ENCODE results near the gene TRAM1L1.

The TRAM1L1 gene

DNA sequence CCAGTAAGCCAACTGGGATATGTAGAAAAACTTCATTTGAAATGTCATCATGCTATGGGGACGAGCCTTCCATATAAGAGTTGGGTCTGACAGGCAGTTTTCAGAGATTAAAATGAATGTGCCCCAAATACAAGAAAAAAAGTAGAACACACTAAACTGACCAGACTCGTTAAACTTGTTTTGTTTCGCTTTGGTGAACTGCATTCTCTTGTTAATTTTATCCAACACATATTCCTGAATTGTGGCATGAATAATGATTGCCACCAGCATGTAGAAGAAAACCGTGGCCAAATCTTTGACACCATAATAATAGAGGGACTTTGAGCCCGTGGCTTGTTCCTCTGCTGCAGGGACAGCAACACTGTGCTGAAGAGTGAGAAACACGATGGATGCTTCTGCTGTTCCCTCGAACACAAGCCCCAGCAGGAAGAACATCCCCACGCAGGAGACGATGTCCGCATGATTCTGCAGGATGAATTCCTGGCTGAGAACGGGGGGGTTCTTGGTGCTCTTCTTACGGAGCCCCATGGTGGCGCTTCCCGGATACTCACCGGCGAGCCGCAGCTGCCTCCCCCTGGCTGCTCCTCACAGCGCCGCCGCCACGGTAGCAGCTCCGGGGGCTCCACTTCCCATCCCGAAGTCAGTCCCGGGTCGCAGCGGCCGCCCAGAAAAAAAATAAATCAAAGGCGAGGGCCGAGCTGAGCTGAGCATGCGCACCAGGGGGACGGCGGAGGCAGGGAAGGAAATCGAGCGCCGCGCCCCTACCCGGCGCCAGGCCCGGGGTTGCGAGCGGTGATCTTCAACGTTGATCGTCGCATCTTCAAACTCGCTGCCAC, at the start of gene TRAM1L1:
Gene TRAM1L1 (minus strand): TSS at position 711 of the 836 bp plus-strand sequence. CDS start 183 bp downstream, at position 528.
- no peak for TF ChIP-seq ZNF274 (IDR thresholded peaks at IDR 0.05; ENCODE audit: low read depth, low read length)
- peak within 1 kb of the TSS; percentile 53; the same call in 1 of the 2 replicates for H3K4me3 ChIP-seq (ENCODE audit: low read length)

DNA sequence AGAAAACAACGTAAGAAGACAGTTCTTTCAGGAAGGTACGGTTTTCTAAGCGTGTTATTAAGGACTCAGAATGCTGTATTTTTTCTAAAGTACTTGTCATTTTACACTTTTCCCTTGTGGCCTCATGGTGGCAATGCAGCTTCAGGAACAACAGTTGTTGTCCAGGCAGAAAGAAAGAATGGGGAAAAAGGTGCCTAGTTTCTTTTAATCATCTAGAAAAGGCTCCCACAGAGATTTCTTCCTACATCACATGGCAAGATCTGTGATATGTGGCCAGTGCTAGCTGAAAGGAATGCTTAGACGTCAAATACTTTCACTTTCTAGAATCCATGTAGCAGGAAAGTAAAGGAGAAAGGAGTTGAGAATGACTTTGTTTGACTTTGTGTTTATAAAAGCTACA, 49.0 kb upstream of the TRAM1L1 start:
- no peak overlapping the region for H3K4me3 ChIP-seq (ENCODE audit: low read length)
- TF ChIP-seq ZNF274 (IDR thresholded peaks at IDR 0.05; ENCODE audit: low read depth, low read length) = no peak

DNA sequence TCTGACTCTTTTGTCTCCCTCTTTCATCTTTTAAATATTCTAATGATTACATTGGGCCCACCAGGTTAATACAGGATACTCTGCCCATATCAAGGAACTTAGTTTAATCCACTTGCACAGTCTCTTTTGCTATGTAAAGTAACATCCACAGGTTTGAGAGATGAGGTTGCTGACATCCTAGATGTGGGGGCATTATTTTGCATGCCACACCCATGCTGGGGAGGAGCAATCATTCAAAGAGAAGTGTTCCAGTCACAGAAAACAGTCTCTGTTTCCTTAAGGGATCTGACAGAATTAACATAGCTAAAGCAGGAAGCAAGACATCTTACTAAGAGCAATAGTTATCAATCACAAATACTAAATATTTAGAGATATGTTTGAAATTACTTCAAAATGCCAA, 11.5 kb upstream of the TRAM1L1 start:
- H3K4me3 ChIP-seq (ENCODE audit: low read length) = no peak overlapping the region
- no peak for TF ChIP-seq ZNF274 (IDR thresholded peaks at IDR 0.05; ENCODE audit: low read depth, low read length)

DNA sequence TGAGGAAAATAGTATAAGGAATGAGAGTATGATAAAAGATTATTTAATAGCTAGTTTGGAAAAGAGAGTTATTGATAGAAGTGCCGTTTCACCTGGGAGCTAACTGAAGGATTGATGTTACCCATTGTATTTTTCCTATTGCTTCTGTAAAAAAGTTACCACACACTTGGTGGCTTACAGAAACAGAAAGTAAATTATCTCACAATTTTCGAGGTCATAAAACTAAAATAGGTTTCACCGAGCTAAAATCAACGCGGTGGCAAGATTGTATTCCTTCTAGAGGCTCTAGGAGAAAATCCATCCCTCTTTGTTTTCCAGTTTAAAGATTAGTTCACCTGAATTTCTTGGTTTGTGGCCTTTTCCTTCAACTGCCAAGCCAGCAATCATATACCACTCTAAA, 11.1 kb upstream of the TRAM1L1 start:
- H3K4me3 ChIP-seq (ENCODE audit: low read length) = no peak overlapping the region
- no peak for TF ChIP-seq ZNF274 (IDR thresholded peaks at IDR 0.05; ENCODE audit: low read depth, low read length)

DNA sequence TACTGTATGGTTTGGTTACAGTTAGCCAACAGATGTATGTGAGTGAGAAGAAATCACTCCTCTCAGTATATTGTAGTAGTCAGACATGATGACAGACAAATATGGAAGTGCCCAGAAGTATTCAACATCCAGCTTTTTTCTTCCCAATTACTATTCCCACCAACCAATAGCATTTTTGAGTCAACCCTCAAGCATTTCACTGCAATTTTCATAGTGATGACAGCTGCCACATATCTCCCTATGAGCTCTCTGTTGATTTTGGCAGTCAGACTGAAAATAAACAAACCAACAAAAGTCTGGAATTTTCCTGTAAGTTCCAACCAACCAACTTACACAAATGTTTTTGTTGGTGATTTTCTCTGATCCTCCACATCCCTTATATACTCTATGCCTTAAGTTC, 8.2 kb upstream of the TRAM1L1 start:
- no peak for TF ChIP-seq ZNF274 (IDR thresholded peaks at IDR 0.05; ENCODE audit: low read depth, low read length)
- H3K4me3 ChIP-seq (ENCODE audit: low read length) = no peak overlapping the region

DNA sequence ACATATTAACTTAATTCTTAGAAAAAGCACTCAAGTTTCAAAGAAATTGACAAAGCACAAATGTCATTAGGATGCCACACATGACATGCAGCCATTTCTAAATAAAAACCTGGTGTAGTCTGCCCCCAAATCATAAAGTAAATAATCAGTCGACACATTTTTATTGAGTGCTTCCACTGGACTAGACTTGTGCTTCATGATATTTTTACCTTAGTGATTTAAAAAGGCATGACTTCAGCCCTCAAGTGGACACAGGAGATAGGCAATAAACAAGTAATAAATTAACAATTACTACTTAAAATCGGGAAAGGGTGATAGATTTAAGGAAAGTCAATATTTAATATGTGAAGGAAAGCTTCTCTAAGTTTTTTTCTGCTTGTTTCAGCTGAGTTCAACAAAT, 7.6 kb downstream of the TRAM1L1 start:
- no peak for TF ChIP-seq ZNF274 (IDR thresholded peaks at IDR 0.05; ENCODE audit: low read depth, low read length)
- no peak overlapping the region for H3K4me3 ChIP-seq (ENCODE audit: low read length)

DNA sequence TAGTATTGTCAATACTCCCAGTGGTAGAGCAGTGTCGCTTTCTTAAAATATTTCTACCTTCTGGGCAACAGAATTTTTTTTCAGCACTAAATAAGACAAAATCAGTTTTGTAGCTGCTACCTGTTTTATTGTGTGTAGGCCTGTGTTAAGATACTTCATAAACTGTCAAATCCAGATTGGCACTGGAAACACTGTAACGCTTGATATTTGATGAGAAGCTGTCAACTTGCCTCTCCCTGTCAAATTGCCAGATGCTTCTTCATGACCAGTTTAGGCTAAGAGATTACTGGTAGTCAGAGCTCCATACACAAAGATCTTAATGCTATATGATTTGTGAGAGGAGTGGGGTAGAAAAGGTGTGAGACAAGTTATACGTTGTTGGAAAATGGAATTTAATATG, 17.3 kb downstream of the TRAM1L1 start:
- no peak for TF ChIP-seq ZNF274 (IDR thresholded peaks at IDR 0.05; ENCODE audit: low read depth, low read length)
- H3K4me3 ChIP-seq (ENCODE audit: low read length) = no peak overlapping the region

DNA sequence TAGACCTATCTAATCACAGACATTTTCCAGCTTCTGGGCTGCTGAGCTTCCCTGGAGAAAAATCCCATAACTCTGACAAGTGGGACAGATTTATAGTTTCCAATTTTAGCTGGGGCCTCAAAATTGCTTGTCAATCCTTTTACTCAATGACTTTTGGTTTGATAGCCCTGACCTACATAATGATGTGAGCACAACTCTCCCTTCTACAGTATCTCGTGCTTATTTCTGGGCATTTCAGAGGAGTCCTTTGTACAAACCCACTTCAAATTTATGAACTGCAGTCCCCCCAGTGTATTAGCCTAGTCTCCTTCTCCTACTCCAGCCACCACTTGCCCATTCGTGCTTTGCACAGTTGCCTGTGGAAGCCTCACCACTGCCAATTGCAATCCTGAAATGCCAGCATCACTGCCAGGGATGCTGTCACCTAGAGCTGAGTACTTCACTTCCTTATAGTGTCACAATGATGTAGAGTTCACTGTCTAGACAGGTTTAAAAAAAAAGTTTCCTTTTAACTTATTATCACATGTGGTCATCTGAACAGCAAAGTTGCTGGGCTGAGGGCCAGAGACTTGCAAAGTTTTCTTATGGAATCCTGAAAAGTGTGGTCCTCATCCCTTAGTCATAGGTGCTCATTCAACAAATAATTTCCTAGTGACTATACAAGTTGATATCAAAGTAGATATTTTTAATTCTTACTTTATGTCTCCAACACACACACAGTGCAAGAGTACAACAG, 21.2 kb downstream of the TRAM1L1 start:
- H3K4me3 ChIP-seq (ENCODE audit: low read length) = no peak overlapping the region
- TF ChIP-seq ZNF274 (IDR thresholded peaks at IDR 0.05; ENCODE audit: low read depth, low read length) = no peak

DNA sequence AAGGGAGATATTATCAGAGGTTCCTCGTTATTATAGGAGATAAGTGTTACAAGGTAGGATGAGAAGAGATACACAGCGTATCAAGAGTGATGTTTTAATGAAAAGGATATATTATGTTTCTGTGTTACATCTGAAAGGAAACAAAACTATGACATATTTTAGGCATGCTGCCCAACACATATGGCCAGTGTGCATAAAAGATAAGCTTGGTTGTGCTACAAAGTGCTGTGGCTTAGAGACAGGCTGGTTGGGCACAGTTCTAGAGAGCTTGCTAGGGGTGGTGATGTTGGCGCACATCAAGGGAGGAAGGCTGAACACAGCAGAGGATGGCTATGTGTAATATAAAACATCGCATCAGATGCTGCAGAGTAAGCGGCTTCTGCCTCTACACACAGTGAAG, 42.4 kb downstream of the TRAM1L1 start:
- TF ChIP-seq ZNF274 (IDR thresholded peaks at IDR 0.05; ENCODE audit: low read depth, low read length) = no peak

More for the DNA sequence above, 42.4 kb downstream of the TRAM1L1 start:
- H3K4me3 ChIP-seq (ENCODE audit: low read length) = no peak overlapping the region
